ENCODE measurements around the gene GMDS. TPM values are rescaled to one million over a fixed set of nuclear protein-coding genes. Genes with fewer than 3 reads are reported as not detected.

The GMDS gene
- total RNA-seq, 4 donors from 2014 or later, result 9.5 to 32.8 (median 22.4) TPM

DNA sequence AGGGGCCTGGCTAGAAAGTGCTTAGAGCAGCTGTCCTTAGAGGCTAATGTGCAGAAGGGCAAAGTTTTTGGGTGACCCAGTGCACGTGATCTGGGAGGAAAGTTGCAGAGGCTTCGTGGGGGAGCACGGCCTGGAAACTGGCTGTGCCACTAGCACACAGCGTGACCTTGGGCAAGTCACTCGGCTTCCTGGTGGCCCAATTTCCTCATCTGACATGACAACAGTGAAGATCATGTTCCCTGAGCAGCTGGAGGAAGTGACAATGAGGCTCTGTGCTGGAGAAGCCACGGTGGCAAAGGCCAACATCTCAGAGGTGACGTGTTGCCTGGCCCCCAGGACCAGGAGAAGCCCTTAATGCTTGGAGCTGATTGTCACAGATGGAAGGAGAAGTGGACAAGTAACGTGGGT is 536.2 kb downstream of the GMDS start:
- TF ChIP-seq POLR2A (IDR thresholded peaks at IDR 0.05) (no peak), CTCF (IDR thresholded peaks at IDR 0.05) (no peak)
- intact Hi-C loops (cut with DNase I), result no loop called here
- H3K4me3 ChIP-seq (replicated peaks in 1 of 3), result no peak overlapping the region
- H3K36me3 ChIP-seq, result no peaks in the 10 kb centered on the region
- peaks cover 29% of the 10 kb centered on the region in 2 donors for H3K4me1 ChIP-seq
- no peak for DNase-seq
- H3K27me3 ChIP-seq, result no peaks in the 10 kb centered on the region
- H3K9me3 ChIP-seq, result no peaks in the 10 kb centered on the region
- 83 to 94% methylated on average over 8 of the region's 8 CpGs for WGBS, 2 donors
- peak overlapping the region in 2 of 3 donors; percentile 82 to 93 for H3K27ac ChIP-seq

GRCh38 chr6:1708820-1709219 is 536.6 kb downstream of the GMDS start:
- no peak for DNase-seq
- Histone ChIP-seq H3K9me3 (no peaks in the 10 kb centered on the region), H3K4me1 (peaks cover 29 to 31% of the 10 kb centered on the region in 2 donors), H3K36me3 (no peaks in the 10 kb centered on the region), H3K27ac (peak overlapping the region; percentile 82 to 93 (median 90)), H3K27me3 (no peaks in the 10 kb centered on the region), H3K4me3 (replicated peaks in 1 of 3) (no peak overlapping the region)
- intact Hi-C loops (cut with DNase I), result no loop called here
- TF ChIP-seq CTCF (IDR thresholded peaks at IDR 0.05), result no peak
- TF ChIP-seq POLR2A (IDR thresholded peaks at IDR 0.05), result no peak
- WGBS, 2 donors, result 76 to 100% methylated on average over 2 of the region's 2 CpGs

DNA sequence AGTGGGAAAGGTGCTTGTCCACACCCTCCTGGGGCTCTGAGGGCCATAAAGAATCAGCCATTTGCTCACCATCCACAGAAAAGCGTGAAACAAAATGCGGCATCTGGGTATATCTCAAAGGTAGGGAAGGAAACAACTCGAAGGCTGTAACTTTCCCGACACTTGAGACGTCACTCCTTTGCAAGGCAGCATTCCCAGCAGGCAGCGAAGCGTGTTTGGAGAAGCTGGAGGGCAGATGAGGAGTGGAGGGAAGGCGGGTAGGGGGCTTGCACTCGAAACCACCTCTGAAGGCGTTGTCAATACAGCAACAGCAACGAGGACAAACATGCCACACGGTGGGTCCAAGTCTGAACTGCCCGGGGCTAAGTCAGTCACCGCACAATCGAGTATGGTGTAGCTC is 537.3 kb downstream of the GMDS start:
- TF ChIP-seq POLR2A (IDR thresholded peaks at IDR 0.05) (peak in 1 of 2 donors; percentile 46), CTCF (IDR thresholded peaks at IDR 0.05) (no peak)
- Histone ChIP-seq H3K4me3 (replicated peaks in 1 of 3) (no peak overlapping the region), H3K27me3 (no peaks in the 10 kb centered on the region), H3K27ac (peak overlapping the region; percentile 82 to 93 (median 90)), H3K36me3 (no peaks in the 10 kb centered on the region), H3K9me3 (no peaks in the 10 kb centered on the region), H3K4me1 (peaks cover 29 to 31% of the 10 kb centered on the region in 2 donors)
- intact Hi-C loops (cut with DNase I), result no loop called here
- 51 to 56% methylated on average over 15 of the region's 15 CpGs for WGBS, 2 donors
- peak; percentile 84 to 88 for DNase-seq

GRCh38 chr6:1705630-1706029 is 539.8 kb downstream of the GMDS start:
- intact Hi-C loops (cut with DNase I), result no loop called here
- WGBS, 2 donors, result 90 to 97% methylated on average over 8 of the region's 8 CpGs
- Histone ChIP-seq H3K4me1 (peaks cover 29 to 31% of the 10 kb centered on the region in 2 donors), H3K27ac (peak overlapping the region in 1 of 3 donors; percentile 28), H3K4me3 (replicated peaks in 1 of 3) (no peak overlapping the region), H3K9me3 (no peaks in the 10 kb centered on the region), H3K36me3 (no peaks in the 10 kb centered on the region), H3K27me3 (no peaks in the 10 kb centered on the region)
- no peak for DNase-seq
- TF ChIP-seq CTCF (IDR thresholded peaks at IDR 0.05), result no peak
- TF ChIP-seq POLR2A (IDR thresholded peaks at IDR 0.05), result no peak

DNA sequence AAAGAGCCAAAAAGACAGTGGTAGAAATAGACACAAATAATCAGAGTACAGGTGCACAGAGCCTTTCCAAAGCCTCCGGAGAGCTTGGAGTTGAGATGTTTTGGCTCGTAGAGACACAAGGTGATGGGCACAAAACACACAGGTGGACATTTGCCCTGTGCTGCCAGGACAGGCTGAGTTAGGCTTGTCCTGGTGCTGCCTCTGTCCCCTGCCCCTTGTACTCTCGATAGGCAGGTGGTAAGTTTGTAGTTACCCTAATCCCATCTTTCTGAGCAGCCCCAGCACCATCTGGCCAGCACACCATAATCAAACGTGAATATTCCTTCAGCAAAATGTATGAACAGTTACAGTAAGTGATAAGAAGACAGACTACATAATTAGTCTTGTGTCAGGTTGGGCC is 540.2 kb downstream of the GMDS start:
- Histone ChIP-seq H3K4me3 (replicated peaks in 1 of 3) (no peak overlapping the region), H3K4me1 (peaks cover 29 to 31% of the 10 kb centered on the region in 2 donors), H3K9me3 (no peaks in the 10 kb centered on the region), H3K27ac (peak overlapping the region in 2 of 3 donors; percentile 25 to 28), H3K27me3 (no peaks in the 10 kb centered on the region), H3K36me3 (no peaks in the 10 kb centered on the region)
- 74 to 88% methylated on average over 4 of the region's 4 CpGs for WGBS, 2 donors
- TF ChIP-seq POLR2A (IDR thresholded peaks at IDR 0.05) (no peak), CTCF (IDR thresholded peaks at IDR 0.05) (no peak)
- DNase-seq, result no peak
- intact Hi-C loops (cut with DNase I), result no loop called here
